GM21360 (cell line): Measurements from ENCODE around the gene MAP3K4.
"Not testable (repeated sequence)": the region's sequence is repeated elsewhere in the genome, so short reads cannot be mapped to it uniquely, and the experiment has no call there.

Experiments
- ATAC-seq: cut with Tn5 transposase; IDR thresholded peaks from one replicate; pipeline ENCODE4 v1.9.1; 2021; ENCODE audit warnings: mild to moderate bottlenecking, moderate library complexity; ENCODE audit not compliant: unreplicated experiment

Gene MAP3K4

GRCh38 chr6:161110028-161110779, 118.6 kb downstream of the MAP3K4 start:
- no peak for ATAC-seq

GRCh38 chr6:161111261-161111660, 119.7 kb downstream of the MAP3K4 start:
- ATAC-seq, result no peak

- ATAC-seq, result no peak
Observed at GRCh38 chr6:161115468-161115867, 123.9 kb downstream of the MAP3K4 start.

GRCh38 chr6:161116554-161116953, 125.0 kb downstream of the MAP3K4 start:
- no peak for ATAC-seq

GRCh38 chr6:161117308-161117707, 125.7 kb downstream of the MAP3K4 start:
- no peak for ATAC-seq

DNA sequence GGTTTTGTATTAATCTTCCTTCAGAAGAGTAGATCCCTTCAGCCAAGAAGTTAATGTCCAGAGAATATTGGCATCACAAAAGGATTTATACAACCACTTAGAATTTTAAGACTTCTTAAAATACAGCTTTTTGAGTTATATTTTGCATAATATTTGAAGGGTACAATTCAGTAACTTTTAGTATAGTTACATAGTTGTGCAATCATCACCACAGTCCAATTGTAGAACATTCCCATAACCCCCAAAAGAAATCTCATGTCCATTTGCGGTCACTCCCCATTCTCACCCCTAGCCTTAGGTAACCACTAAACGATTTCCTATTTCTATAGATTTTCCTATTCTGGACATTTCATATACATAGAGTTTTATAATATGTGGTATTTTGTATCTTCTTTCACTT, 126.4 kb downstream of the MAP3K4 start:
- ATAC-seq, result no peak

- not testable (repeated sequence) for ATAC-seq
Observed at GRCh38 chr6:161123319-161123718, 131.8 kb downstream of the MAP3K4 start.

DNA sequence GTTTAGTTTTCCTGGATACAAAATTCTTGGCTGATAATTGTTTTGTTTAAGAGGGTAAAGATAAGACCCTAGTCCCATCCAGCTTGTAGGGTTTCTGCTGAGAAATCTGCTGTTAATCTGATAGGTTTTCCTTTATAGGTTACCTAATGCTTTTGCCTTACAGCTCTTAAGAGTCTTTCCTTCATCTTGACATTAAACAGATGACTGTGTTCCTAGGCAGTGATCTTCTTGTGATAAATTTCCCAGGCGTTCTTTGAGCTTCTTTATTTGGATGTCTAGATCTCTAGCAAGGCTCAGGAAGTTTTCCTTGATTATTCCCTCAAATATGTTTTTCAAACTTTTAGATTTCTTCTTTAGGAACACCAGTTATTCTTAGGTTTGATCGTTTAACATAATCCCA, 134.0 kb downstream of the MAP3K4 start:
- ATAC-seq, result no peak

DNA sequence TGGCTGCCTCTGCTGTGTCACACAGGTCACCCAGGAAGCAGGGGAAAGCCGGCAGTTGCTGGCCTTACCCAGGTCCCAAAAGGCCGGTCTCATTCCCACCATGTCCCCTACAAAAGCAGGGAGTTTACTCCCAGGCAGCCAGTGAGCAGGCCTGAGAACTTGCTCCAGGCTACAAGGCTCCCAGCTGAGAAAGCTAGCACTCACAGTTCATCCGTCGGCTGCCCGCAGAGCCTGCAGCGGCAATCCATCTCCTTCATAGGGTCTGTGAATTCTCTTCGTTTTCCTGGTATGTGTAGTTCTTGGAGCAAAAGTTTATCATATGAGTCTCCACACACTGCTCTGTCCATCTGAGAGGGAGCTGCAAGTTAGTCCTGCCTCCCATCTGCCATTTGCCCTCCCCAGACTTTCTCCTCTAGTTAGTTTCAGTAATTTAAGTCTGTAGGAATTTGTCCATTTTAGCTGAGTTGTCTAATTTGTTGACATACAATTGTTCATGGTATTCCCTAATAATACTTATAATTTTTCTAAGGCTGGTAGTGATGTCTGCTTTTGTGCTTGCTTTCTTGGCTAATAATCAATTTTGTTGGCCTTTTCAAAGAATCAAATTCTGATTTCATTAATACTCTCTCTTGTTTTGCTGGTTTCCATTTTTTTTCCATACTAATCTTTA, 135.6 kb downstream of the MAP3K4 start:
- no peak for ATAC-seq

GRCh38 chr6:161128230-161128629, 136.7 kb downstream of the MAP3K4 start:
- no peak for ATAC-seq

GRCh38 chr6:161128680-161129196, 137.2 kb downstream of the MAP3K4 start:
- no peak for ATAC-seq

DNA sequence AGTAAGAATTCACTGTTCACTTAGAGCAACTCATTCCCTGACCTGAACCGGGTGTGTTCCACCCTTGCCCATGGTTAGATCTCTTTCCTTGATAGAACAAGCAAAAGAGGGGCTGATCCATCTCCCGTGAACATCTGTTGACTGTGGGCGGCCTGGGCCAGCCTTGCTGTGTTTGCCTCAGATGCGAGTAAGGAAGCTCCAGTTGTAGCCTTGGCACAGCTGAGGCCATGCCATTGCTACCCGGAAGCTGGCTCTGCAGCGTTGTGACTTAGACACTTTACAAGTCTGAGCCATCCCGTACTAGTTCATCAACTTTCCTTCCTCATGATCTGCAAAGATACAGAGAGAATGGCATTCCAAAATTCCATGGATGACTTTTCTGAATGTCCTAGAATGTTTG, 139.0 kb downstream of the MAP3K4 start:
- ATAC-seq, result no peak

DNA sequence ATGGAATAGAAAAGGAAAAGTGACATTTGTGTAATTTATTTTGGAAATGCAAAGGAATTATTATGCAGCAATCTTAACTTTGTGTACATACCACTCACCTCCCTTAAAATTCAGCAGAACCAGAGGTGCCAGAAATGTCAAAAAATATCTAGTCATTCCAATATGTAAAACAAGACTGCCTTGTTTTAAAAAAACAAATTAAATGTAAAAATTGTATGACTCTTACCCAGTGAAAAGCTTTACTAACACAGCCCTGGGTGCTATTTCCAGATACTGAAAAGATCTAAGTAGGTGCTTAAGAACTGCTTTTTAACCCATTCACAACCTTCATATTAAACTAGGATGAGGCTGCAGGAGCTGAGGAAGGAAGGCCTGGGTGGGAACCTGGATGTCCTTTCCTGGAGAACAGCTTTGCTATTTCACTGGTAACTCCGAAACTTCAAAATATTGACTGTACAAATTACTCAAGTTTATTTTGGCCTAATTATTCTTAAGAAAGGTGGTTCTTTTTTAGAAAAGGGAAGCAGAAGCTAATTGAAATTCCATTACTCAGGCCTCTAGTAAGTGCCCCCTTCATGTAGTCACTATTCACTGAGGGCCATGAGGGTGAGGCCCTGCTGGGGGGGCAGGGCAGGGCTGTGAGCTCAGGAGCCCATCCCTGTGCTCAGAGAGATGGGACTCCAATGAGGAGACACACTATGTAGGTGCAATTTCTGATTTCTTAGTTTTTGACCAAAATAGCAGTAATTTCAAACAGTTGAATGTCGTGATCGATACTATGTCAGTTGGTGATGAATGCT, 139.6 kb downstream of the MAP3K4 start:
- ATAC-seq, result no peak

GRCh38 chr6:161132384-161132783, 140.8 kb downstream of the MAP3K4 start:
- ATAC-seq, result no peak

DNA sequence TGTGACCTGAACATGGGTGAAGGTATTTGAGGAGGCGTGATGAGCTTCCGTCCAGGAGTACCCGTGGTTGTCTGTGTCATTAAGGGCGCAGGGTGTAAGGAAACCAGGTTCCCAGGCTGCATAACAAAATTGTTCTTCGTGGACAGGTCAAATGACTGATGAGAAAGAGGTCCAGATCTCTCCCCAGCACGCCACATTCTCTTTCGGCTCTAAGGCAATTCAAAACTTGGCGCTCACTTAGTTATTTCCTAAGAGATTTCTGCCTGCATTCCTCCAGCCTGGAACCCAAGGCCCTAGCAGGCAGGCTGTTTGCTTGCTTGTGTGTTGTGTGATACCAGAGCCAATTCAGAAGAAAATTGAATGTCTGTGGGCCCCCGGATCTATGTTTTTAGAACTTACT, 142.4 kb downstream of the MAP3K4 start:
- ATAC-seq, result no peak

GRCh38 chr6:161134550-161135298, 143.2 kb downstream of the MAP3K4 start:
- ATAC-seq, result no peak

GRCh38 chr6:161135695-161136591, 144.4 kb downstream of the MAP3K4 start:
- no peak for ATAC-seq

DNA sequence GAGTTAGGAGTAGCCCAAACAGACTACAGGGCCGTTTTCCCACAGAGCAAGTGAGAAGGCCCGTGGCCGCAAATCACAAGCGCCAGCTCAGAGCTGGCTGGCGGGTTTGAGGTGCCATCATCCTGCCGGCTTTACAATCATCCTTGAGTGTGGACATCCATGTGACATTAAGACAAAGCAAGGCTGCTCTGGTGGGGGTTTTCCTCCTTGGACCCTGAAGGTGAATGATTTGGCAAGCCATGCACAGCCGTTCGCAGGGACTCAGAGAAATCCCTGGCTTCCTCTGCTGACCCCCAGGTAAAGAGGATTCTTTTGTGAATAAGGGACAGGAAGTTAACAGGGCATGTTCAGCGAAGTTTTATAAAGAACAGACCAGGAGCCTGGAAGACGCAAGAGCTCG, 145.1 kb downstream of the MAP3K4 start:
- no peak for ATAC-seq

DNA sequence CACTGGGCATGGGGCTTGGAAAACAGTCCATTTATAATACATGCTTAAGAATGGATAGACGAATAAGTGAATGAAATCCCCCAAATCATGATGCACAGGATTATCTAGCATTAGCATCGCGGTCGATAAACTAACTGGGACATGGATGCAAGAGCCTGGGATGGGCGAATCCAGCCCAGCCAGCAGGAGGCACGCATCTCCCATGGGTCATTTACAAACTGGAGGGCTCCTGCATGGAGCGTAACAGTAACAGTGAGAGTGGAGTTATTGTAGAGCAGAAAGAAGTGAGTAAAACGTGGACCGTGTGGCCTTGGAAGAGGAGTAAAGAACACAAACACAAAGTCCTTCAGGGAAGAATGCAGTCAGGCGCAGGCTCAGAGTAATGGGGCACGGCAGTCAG, 145.8 kb downstream of the MAP3K4 start:
- ATAC-seq, result no peak
